HepG2 (cell line): ENCODE data around the gene RAB3D. TPM values are rescaled to one million over a fixed set of nuclear protein-coding genes. Genes with fewer than 3 reads are reported as not detected.

Source experiments
- ARHGAP35 ChIP-seq: sonication (generic); formaldehyde crosslinking; IDR thresholded peaks from 2 replicates; pipeline ENCODE4 v1.9.0; 2022; ENCODE audit warnings: mild to moderate bottlenecking, inconsistent platforms, moderate library complexity, missing genetic modification reagents, borderline replicate concordance
- BCL6 ChIP-seq: IDR thresholded peaks from 2 replicates; pipeline ENCODE4 v1.6.1; 2016; ENCODE audit warnings: missing genetic modification reagents, missing compliant biosample characterization
- ESRRA ChIP-seq: sonication (generic); formaldehyde crosslinking; IDR thresholded peaks from 2 replicates; pipeline ENCODE4 v1.5.1; 2020; ENCODE audit warnings: mild to moderate bottlenecking, low read depth, missing genetic modification reagents
- FOSL1 ChIP-seq: sonication (generic); formaldehyde crosslinking; IDR thresholded peaks from 2 replicates; pipeline ENCODE4 v1.9.0; 2021; ENCODE audit warnings: missing genetic modification reagents, borderline replicate concordance
- FOXJ3 ChIP-seq: sonication (generic); formaldehyde crosslinking; IDR thresholded peaks from 2 replicates; pipeline ENCODE4 v1.4.0; 2020; ENCODE audit warnings: missing genetic modification reagents, mild to moderate bottlenecking, borderline replicate concordance
- FOXM1 ChIP-seq: sonication (generic); formaldehyde crosslinking; IDR thresholded peaks from 2 replicates; pipeline ENCODE4 v1.5.0; 2020; ENCODE audit warnings: missing genetic modification reagents
- MED8 ChIP-seq: sonication (generic); formaldehyde crosslinking; IDR thresholded peaks from 2 replicates; pipeline ENCODE4 v1.8.1; 2023; ENCODE audit warnings: mild to moderate bottlenecking, missing genetic modification reagents; ENCODE audit not compliant: insufficient replicate concordance
- MLLT10 ChIP-seq: sonication (generic); formaldehyde crosslinking; IDR thresholded peaks from 2 replicates; pipeline ENCODE4 v1.4.0; 2020; ENCODE audit warnings: missing genetic modification reagents
- NFE2L1 ChIP-seq: sonication (generic); formaldehyde crosslinking; IDR thresholded peaks from 2 replicates; pipeline ENCODE4 v1.4.0; 2020; ENCODE audit warnings: missing genetic modification reagents, mild to moderate bottlenecking, borderline replicate concordance
- RAD21 ChIP-seq: fragments of 450-650 bp; formaldehyde crosslinking; IDR thresholded peaks from 2 replicates; pipeline ENCODE4 v1.5.0; 2020; ENCODE audit warnings: mild to moderate bottlenecking
- SAP130 ChIP-seq: IDR thresholded peaks from 2 replicates; pipeline ENCODE4 v1.6.1; 2016; ENCODE audit warnings: low read depth
- SKIL ChIP-seq: sonication (generic); formaldehyde crosslinking; IDR thresholded peaks from 2 replicates; pipeline ENCODE4 v1.8.0; 2022; ENCODE audit warnings: missing genetic modification reagents, mild to moderate bottlenecking, moderate library complexity, borderline replicate concordance
- SMARCE1 ChIP-seq: fragments of 450-650 bp; IDR thresholded peaks from 2 replicates; pipeline ENCODE4 v1.6.1; 2017; ENCODE audit warnings: borderline replicate concordance
- TBX2 ChIP-seq: sonication (generic); formaldehyde crosslinking; IDR thresholded peaks from 2 replicates; pipeline ENCODE4 v1.5.0; 2020; ENCODE audit warnings: missing genetic modification reagents, mild to moderate bottlenecking, borderline replicate concordance
- ZBTB46 ChIP-seq: sonication (generic); formaldehyde crosslinking; IDR thresholded peaks from 2 replicates; pipeline ENCODE4 v1.4.0; 2020; ENCODE audit warnings: mild to moderate bottlenecking, missing genetic modification reagents, borderline replicate concordance
- ZBTB7A ChIP-seq: sonication (generic); formaldehyde crosslinking; IDR thresholded peaks from 2 replicates; pipeline ENCODE4 v1.8.0; 2022; ENCODE audit warnings: mild to moderate bottlenecking, missing genetic modification reagents
- ZFP62 ChIP-seq: sonication (generic); formaldehyde crosslinking; IDR thresholded peaks from 2 replicates; pipeline ENCODE4 v1.4.0; 2020; ENCODE audit warnings: missing genetic modification reagents
- ZNF563 ChIP-seq: sonication (generic); formaldehyde crosslinking; IDR thresholded peaks from 2 replicates; pipeline ENCODE4 v1.8.0; 2022; ENCODE audit warnings: mild to moderate bottlenecking, moderate library complexity, missing genetic modification reagents
- ZNF629 ChIP-seq: sonication (generic); formaldehyde crosslinking; conservative IDR thresholded peaks from 2 replicates; pipeline ENCODE4 v1.5.0; 2020; ENCODE audit warnings: missing genetic modification reagents
- ZNF672 ChIP-seq: sonication (generic); formaldehyde crosslinking; IDR thresholded peaks from 2 replicates; pipeline ENCODE4 v1.8.1; 2022; ENCODE audit warnings: missing genetic modification reagents
- ZNF709 ChIP-seq: sonication (generic); formaldehyde crosslinking; IDR thresholded peaks from 2 replicates; pipeline ENCODE4 v1.5.0; 2020; ENCODE audit warnings: mild to moderate bottlenecking, missing genetic modification reagents
- ZNF841 ChIP-seq: sonication (generic); formaldehyde crosslinking; IDR thresholded peaks from 2 replicates; pipeline ENCODE4 v1.8.1; 2023; ENCODE audit warnings: missing genetic modification reagents, borderline replicate concordance
- polyA plus RNA-seq, 8 experiments: library from polyadenylated mRNA; depleted of rRNA in 3 of 8; stranded (reverse) in 7 of 8; unstranded in 1 of 8; fragments of >200 nt; fragmentation: Illumina TruSeq in 4 of 8; extraction: Trizol in 4 of 8; gene quantifications; 2 replicates each; pipeline versions ENCODE4 v1.2.1 to v1.2.3, GENCODE V29; 2011 to 2016; ENCODE audit warnings: low read depth in 4 of 8, missing spikeins in 1 of 8, mixed read lengths in 1 of 8; ENCODE audit not compliant: insufficient read depth in 1 of 8
- total RNA-seq, 5 experiments: library from RNA; depleted of rRNA; stranded (reverse); fragments of >200 nt; fragmentation: Illumina TruSeq; extraction: Trizol; gene quantifications; 2 replicates each; pipeline ENCODE4 v1.2.3, GENCODE V29; 2016; ENCODE audit warnings: low read depth in 1 of 5
- TF ChIP-seq, protein P1 (sequence below): sonication (generic); formaldehyde crosslinking; IDR thresholded peaks from 2 replicates; pipeline ENCODE4 v1.4.0; 2020; ENCODE audit warnings: missing genetic modification reagents
- TF ChIP-seq, protein P2 (sequence below): sonication (generic); formaldehyde crosslinking; IDR thresholded peaks from 2 replicates; pipeline ENCODE4 v1.9.0; 2021; ENCODE audit warnings: missing genetic modification reagents, borderline replicate concordance

RAB3D gene
- total and polyA plus RNA-seq, 2 of the 13 experiments (the other 11 are each of a cell fraction or from before 2014, with no cell fraction given) = 2.0 to 16.1 TPM

DNA sequence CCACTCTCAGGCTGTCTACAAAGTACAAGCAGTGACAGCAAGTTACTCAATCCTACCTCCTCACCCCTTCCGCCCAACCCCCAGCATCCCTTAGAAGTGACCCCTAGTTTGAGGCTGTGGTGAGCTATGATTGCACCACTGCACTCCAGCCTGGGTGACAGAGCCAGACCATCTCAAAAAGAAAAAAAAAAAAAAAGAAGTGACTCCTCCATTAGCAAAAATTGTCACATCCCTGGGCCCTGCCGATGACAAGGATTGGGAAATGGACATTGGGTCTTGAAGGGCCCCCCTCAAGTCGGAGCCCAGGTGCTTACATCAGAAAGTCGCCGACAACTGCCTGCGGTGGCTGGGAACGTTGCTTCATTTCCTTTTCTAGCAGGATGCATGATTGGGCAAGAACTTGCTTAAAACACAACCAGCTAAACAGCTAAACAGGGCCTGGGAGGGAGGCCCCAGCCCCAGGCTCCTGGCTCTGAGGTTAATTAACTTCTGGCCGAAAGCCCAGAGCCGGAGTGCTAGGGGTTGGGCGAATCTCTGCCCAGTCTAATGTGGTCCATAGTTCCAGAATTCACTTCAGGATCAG, 15.3 kb downstream of the RAB3D start (continued):
- TF ChIP-seq, protein P1, sequence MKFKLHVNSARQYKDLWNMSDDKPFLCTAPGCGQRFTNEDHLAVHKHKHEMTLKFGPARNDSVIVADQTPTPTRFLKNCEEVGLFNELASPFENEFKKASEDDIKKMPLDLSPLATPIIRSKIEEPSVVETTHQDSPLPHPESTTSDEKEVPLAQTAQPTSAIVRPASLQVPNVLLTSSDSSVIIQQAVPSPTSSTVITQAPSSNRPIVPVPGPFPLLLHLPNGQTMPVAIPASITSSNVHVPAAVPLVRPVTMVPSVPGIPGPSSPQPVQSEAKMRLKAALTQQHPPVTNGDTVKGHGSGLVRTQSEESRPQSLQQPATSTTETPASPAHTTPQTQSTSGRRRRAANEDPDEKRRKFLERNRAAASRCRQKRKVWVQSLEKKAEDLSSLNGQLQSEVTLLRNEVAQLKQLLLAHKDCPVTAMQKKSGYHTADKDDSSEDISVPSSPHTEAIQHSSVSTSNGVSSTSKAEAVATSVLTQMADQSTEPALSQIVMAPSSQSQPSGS (CRISPR knock-in tag) = no peak
- TF ChIP-seq ESRRA (CRISPR knock-in tag) = no peak
- TF ChIP-seq SMARCE1 = no peak
- TF ChIP-seq MLLT10 (CRISPR knock-in tag) = no peak
- no peak for TF ChIP-seq FOXM1 (CRISPR knock-in tag)
- no peak for TF ChIP-seq ZNF841 (CRISPR knock-in tag)
- TF ChIP-seq NFE2L1 (CRISPR knock-in tag) = no peak
- no peak for TF ChIP-seq ARHGAP35 (CRISPR knock-in tag)
- TF ChIP-seq TBX2 = peak; percentile 57; the same call in 1 of the 2 replicates
- no peak for TF ChIP-seq ZFP62
- TF ChIP-seq, protein P2, sequence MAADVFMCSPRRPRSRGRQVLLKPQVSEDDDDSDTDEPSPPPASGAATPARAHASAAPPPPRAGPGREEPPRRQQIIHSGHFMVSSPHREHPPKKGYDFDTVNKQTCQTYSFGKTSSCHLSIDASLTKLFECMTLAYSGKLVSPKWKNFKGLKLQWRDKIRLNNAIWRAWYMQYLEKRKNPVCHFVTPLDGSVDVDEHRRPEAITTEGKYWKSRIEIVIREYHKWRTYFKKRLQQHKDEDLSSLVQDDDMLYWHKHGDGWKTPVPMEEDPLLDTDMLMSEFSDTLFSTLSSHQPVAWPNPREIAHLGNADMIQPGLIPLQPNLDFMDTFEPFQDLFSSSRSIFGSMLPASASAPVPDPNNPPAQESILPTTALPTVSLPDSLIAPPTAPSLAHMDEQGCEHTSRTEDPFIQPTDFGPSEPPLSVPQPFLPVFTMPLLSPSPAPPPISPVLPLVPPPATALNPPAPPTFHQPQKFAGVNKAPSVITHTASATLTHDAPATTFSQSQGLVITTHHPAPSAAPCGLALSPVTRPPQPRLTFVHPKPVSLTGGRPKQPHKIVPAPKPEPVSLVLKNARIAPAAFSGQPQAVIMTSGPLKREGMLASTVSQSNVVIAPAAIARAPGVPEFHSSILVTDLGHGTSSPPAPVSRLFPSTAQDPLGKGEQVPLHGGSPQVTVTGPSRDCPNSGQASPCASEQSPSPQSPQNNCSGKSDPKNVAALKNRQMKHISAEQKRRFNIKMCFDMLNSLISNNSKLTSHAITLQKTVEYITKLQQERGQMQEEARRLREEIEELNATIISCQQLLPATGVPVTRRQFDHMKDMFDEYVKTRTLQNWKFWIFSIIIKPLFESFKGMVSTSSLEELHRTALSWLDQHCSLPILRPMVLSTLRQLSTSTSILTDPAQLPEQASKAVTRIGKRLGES = no peak
- no peak for TF ChIP-seq ZNF629
- TF ChIP-seq FOXJ3 (CRISPR knock-in tag) = peak; percentile 46; the same call in 1 of the 2 replicates
- TF ChIP-seq FOSL1 (CRISPR knock-in tag) = no peak
- no peak for TF ChIP-seq ZBTB46
- peak; percentile 58 for TF ChIP-seq MED8 (CRISPR knock-in tag)
- peak; percentile 63 for TF ChIP-seq SAP130 (CRISPR knock-in tag)
- TF ChIP-seq BCL6 (CRISPR knock-in tag) = peak; percentile 68
- no peak for TF ChIP-seq ZBTB7A (CRISPR knock-in tag)
- TF ChIP-seq ZNF563 (CRISPR knock-in tag) = no peak
- TF ChIP-seq SKIL (CRISPR knock-in tag) = no peak
- no peak for TF ChIP-seq ZNF672 (CRISPR knock-in tag)
- TF ChIP-seq ZNF709 (CRISPR knock-in tag) = no peak
- no peak for TF ChIP-seq RAD21 (CRISPR knock-in tag)
